HG02943 (cell line): ENCODE results near the gene KIF26A.

ENCODE experiments used
- ATAC-seq: cut with Tn5 transposase; IDR thresholded peaks from one replicate; pipeline ENCODE4 v1.9.1; 2021; ENCODE audit warnings: mild to moderate bottlenecking, low read depth, moderate library complexity; ENCODE audit not compliant: unreplicated experiment

Gene KIF26A

GRCh38 chr14:104129556-104129955 is 8.8 kb upstream of the KIF26A start:
- no peak for ATAC-seq

- ATAC-seq = no peak
Observed at GRCh38 chr14:104130974-104131651, 7.3 kb upstream of the KIF26A start.

GRCh38 chr14:104131968-104132732 is 6.2 kb upstream of the KIF26A start:
- ATAC-seq = no peak

- no peak for ATAC-seq
Observed at GRCh38 chr14:104132981-104133380, 5.4 kb upstream of the KIF26A start.

- ATAC-seq = no peak
Observed at GRCh38 chr14:104133496-104133895, 4.9 kb upstream of the KIF26A start.

GRCh38 chr14:104134061-104134965 is 4.1 kb upstream of the KIF26A start:
- no peak for ATAC-seq

GRCh38 chr14:104135121-104135903 is 3.1 kb upstream of the KIF26A start:
- ATAC-seq = no peak

- no peak for ATAC-seq
Observed at GRCh38 chr14:104135904-104136471, 2.4 kb upstream of the KIF26A start.

- no peak for ATAC-seq
Observed at GRCh38 chr14:104136472-104137296, 1.7 kb upstream of the KIF26A start.

- ATAC-seq = no peak
Observed at GRCh38 chr14:104137297-104138097, 890 bp upstream of the KIF26A start.

GRCh38 chr14:104138718-104139459 is 502 bp downstream of the KIF26A start:
- no peak for ATAC-seq

- ATAC-seq = no peak
Observed at GRCh38 chr14:104139460-104140212, 1.2 kb downstream of the KIF26A start.

GRCh38 chr14:104140213-104140462 is 1.8 kb downstream of the KIF26A start:
- no peak for ATAC-seq

GRCh38 chr14:104140463-104141331 is 2.3 kb downstream of the KIF26A start:
- no peak for ATAC-seq

GRCh38 chr14:104141621-104142091 is 3.3 kb downstream of the KIF26A start:
- no peak for ATAC-seq
